Panc1 (cell line): ENCODE results near the gene ARID4A.

Experiments
- CTCF ChIP-seq: fragments of 450-650 bp; IDR thresholded peaks from 2 replicates; pipeline ENCODE4 v1.5.1; 2017; ENCODE audit warnings: mild to moderate bottlenecking
- POLR2AphosphoS5 ChIP-seq: IDR thresholded peaks from 2 replicates; pipeline ENCODE4 v1.6.1; 2012; ENCODE audit warnings: mild to moderate bottlenecking, low read depth, low read length, moderate library complexity
- REST ChIP-seq, 2 experiments: IDR thresholded peaks; 2 replicates each; pipeline ENCODE4 v1.6.1; 2011 to 2012; ENCODE audit warnings: low read depth in 2 of 2, control low read depth in 1 of 2, low read length in 1 of 2, mild to moderate bottlenecking in 1 of 2, moderate library complexity in 1 of 2; ENCODE audit not compliant: insufficient read depth in 1 of 2
- SIN3A ChIP-seq: IDR thresholded peaks from 2 replicates; pipeline ENCODE4 v1.6.1; 2012; ENCODE audit warnings: low read depth, mild to moderate bottlenecking, low read length, moderate library complexity, borderline replicate concordance; ENCODE audit not compliant: insufficient read depth

GRCh38 chr14:58332561-58332960 lies 34.2 kb downstream of the ARID4A start:
- TF ChIP-seq CTCF (no peak), SIN3A (no peak), POLR2AphosphoS5 (no peak), REST (IDR thresholded peaks at IDR 0.05; ENCODE audit: insufficient read depth in 1 of 2, low read depth in 2 of 2, low read length in 1 of 2) (no peak)
